ENCODE data around the gene CNTNAP2.

Gene CNTNAP2

DNA sequence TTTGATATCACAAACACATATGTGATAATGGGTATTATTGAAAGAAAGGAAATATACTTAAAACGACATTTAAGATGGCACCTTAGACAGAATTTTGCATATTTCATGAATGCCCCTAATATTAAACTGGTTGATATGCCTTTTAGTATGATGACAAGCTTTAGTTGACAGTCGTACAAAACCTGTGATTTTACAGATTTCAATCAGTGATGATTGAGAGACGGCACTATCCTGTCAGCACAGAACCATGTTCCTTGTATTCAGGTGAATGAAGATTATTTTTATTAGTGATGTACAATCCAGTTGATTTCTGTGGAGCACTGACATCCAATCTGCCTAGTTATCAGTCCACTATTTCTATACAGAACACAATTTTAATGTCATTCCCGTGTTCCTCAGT is 333.0 kb downstream of the CNTNAP2 start:
- DNase-seq: no peak

DNA sequence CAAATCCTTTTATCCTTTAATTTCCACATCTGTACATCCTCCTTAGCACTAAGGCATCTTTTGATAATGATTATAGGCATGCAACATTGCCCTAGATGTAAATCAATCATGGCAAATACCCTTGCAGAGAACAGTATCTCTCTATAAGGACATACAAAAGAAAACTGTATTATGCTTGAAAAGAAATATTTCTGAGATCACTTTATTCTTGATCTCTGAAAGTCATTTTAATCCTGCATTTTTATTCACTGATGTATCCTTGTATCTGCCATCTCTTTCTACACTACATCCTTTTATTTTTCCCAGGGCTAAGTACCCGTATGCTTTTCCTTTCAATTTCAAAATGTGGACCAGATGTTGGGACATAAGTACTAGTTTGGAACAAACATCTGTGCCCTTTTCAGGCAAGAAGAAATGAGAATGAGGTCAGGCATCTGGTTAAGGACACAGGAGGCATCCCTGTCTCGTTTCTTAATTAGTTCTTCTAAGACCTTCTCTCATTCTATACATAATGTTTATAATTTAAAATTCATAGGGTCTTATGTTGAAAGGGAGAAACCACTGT is 338.6 kb downstream of the CNTNAP2 start:
- DNase-seq: no peak

DNA sequence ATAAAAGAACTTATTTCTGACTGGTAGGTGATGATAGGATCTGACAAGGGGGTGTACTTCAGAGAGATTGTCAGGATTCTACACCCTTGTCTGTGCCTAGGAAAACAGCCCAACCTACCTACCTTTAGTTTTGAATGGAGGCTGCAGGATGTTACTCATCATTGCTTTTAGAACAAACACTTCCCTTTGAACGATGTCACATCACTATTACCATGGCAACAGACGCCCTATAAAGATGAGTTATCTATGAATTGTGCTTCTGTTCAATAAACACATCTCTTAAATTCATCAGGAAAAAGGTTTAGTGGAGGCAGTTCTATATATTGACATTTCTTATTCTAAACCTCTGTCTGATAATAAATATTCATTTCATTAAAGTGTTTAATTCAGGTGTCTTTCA is 362.4 kb downstream of the CNTNAP2 start:
- peak in 1 of 2 experiments; percentile 16 for DNase-seq

DNA sequence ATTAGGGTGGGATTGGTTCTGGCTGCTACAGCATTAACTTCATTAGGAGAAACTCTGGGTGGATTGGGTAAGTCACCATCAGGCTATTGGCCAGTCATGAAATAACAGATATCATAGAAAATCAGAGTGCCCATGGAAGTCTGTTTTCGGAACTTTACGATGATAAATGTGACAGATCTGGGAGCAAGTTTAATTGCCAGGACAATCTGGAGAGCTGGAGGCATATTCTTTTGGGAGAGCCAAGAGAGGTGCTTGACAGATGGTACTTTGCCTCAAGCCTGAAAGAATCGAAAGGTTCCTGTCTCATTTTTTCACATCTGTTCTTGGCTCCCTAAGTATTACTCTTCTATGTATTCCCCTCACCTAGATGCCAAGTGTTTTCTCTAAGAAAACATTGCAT is 369.9 kb downstream of the CNTNAP2 start:
- no peak for DNase-seq

DNA sequence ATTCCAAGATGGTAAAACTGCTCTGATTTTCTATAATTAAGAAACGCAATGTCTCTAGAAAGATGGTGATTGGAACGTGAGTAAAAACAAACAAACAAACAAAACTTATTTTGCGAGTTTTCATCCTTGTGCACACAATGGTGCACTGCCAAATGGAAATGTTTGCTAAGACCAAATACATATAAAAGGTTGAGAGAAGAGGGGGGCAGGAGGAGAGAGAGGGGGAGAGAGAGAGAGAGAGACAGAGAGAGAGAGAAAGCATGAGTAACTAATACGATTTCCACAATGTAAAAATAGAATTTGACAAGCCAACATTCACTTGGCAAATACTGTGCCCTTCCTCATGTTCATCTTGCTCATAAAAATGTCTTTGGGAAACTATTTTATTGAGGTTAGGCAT is 375.4 kb downstream of the CNTNAP2 start:
- DNase-seq: no peak

DNA sequence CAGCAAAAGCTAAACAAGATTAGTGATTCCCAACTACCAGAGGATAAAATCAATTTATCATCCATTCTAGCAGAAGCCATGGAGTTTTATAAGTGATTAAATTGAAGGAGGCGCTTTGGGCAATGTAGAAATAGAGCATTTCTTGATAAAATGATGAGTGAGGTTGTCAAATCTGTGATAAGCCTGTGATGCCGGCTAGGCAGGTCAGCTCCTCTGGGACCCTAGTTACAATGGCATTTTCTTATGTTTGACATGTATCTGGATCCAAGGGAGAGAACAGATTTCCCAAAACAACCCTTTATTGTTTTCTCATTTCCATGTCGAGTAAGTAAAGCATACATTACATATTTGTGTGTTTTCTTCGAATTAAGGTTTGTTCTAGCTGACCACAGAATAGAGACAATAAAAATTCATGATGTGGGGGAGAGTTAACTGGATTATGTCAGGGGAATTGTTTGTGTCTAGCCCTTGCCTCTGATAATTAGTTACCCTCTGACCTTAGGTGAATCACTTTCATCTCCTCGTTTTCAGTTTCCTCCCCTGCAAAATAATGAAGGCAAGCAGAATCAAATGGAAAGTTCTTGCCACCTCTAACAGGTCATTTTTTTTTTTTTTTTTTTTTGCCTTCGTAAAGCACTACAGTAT is 378.5 kb downstream of the CNTNAP2 start:
- no peak for DNase-seq

DNA sequence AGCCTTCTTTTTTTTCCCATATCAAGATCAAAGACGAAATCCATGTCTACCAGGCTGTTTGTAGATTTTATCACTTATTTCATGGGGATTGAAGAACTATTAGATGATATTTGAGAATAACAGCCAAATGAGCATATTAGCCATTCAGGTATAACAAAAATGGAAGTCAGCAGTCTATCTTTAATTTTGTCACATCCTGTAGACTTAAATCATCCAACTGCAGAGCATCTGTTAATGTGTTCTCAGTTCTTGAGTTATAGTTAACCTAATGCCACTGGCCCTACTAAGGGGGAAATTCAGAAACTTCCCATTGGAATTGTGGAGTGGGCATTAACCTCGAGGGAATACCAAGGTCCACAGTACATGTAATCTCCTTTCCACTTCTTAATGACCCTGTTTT is 380.1 kb downstream of the CNTNAP2 start:
- no peak for DNase-seq

DNA sequence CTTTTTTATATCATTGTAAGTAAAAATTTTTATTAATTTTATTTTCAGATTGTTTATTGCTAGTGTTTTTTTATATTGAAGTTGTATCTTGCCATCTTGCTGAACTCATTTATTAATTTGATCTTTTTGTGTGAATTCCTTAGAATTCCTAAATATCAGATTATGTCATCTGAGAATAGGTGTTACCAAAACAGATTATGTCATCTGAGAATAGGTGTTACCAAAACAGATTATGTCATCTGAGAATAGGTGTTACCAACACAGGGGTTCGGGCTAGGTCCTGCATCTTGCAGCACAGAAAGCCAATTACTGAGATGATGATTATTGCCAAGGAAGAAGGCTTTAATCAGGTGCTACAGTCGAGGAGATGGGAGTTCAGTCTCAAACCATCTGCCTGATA is 383.4 kb downstream of the CNTNAP2 start:
- no peak for DNase-seq

DNA sequence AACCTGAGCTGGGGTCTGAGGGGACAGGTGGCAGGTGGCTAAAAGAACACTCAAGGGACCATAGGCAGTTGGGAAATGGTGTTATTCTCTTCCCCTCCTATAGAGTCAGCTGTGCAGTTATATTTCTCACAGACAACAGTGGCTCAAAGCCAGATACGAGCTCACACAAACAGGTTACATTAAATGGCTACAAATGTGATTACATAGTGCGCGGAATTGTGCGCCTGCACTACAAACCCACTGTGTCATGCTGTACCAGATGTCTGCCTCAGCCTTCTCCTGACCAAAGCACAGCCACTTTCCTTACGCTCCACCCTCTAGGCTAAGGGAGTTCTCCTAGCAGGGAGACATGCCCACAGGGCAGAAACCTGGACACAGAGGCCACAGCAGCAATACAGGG is 387.2 kb downstream of the CNTNAP2 start:
- peak in 1 of 2 experiments; percentile 6 for DNase-seq

DNA sequence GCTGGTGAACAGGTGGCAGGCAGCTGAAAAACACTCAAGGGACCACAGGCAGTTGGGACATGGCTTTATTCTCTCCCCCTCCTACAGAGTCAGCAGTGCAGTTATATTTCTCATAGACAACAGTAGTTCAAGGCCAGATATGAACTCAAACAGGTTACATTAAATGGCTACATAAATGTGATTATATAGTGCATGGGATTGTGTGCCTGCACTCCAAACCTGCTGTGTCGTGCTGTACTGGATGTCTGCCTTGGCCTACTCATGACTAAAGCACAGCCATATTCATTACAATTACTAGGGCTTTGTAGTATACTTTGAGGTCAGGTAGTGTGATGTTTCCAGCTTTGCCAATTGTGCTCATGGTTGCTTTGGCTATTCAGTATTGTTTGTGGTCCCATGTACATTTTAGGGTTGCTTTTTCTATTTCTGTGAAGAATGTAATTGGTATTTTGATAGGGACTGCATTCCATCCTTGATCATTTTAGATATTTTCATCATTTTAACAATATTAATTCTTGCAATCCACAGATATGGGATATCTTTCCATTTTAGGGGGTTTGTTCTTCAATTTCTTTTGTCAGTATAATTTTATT is 393.6 kb downstream of the CNTNAP2 start:
- DNase-seq: peak in 1 of 2 experiments; percentile 25

DNA sequence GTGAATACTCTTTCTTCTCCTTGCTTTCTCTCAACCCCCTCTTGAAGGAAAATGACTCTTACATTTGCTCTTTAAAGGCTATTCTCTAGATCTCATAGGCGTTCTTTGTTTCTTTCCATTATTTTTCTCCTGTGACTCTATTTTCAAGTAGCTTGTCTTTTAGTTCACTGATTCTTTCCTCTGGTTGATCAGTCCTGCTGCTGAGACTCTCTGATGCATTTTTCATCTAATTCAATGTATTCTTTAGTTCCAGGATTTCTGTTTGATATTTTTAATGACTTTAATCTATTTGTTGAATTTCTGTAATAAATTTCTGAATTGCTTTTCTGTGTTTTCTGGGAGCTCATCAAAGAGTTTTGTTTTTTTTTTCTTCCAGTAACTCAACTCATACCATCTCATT is 397.7 kb downstream of the CNTNAP2 start:
- DNase-seq: no peak

DNA sequence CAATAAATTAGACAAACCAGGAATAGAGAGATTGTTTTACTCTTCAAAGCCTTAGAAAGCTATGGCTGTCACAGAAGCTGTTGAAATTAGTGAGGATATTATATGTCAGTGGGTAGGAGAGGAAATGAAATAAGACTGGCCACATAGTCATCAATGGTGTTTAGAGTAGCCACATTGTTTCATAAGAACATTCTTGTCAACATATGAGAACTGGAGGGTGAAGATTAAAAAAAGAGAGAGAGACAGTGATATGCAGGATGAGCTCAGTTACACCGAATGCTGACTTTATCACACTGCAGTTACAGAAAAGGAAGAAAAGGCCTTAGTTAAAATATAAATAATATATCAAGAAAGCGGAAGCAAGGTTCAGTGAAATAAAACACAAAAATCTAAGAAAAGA is 412.0 kb downstream of the CNTNAP2 start:
- no peak for DNase-seq

DNA sequence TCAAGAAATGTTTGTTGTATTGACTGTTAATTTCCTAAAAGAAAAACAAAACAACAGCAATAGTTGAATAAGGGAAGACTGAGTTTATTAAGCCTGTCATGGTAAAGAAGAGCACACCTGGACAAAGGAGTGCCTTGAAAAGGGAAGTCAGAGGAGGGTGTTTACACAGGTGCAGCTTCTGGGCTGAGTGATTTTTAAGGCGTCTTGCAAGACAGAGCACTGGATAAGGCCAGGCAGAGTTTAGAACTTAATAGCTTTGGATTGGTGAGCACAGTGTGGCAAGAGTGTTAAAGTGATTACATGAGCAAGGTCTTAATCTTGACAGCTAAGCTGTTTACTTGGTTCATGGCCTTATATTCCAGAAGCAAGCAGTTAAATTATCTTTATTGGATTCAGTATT is 423.2 kb downstream of the CNTNAP2 start:
- no peak for DNase-seq

DNA sequence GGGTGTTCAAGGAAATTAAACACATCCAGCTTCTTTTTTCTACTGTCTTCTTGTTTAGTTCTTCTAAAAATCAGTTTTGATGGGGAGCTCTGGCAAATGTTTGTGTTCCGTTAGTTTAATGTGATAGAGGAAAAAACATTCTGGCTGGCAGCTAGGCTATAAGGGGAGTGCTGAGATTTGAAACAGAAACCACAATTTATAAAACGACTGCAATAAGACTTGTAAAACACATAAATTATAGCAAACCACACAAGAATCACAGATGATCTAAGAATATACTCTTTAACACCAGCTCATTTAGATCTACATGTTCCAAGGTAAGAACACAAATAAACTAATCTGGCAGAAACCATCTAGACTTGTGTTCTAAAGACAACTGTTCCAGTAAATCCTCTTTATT is 425.5 kb downstream of the CNTNAP2 start:
- no peak for DNase-seq

DNA sequence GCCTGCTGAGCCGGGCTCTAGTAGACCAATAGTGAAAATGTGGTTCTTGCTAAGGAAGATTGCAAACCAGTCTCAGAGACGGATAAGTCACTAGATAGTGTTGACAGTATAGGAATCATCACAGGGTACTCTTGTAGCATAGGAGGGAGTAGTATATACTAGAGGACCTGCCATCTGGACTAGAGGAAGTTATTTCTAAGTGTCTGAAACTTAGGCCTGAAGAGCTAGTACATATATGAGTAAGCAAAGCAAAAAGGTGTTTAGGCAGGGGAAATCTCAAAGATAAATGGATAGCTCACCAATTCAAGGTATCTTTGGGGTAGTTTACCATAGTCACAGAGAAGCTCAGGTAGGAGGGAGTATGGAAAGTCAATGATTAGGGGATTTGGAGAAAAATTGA is 428.1 kb downstream of the CNTNAP2 start:
- DNase-seq: no peak

DNA sequence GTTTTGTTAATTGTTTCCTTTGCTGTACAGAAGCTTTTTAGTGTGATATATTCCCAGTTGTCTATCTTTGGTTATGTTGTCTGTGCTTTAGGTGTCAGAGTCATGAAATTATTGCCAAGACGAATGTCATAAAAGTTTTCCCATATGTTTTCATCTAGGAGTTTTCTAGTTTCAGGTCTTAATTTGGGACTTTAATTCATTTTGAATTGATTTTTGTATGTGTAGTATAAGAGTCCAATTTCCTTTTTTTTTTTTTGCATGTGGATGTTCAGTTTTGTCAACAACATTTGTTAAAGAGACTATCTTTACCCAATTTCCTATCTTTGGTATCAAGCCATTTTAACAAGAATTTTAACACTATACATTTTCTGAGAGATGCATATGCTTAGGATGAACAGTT is 432.2 kb downstream of the CNTNAP2 start:
- no peak for DNase-seq

DNA sequence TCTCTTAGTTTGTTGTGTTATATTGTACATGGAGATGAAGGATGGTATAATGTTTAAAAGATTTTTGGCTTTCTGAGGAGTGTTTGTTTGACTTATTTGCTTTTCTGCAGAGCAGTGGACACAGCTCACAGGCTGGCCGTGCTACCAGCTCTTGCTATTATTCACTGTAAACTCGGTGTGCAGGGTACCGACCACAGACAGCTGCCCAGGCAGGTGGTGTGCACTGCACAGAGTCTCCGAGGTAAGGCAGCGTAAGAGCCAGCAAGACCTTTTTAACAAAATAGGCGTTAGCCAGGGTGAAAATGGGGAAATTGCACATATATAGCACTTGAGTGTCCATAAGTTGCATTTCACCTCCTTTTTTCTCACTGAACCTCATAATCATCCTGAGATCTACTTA is 438.0 kb downstream of the CNTNAP2 start:
- DNase-seq: peak in 1 of 2 experiments; percentile 37

DNA sequence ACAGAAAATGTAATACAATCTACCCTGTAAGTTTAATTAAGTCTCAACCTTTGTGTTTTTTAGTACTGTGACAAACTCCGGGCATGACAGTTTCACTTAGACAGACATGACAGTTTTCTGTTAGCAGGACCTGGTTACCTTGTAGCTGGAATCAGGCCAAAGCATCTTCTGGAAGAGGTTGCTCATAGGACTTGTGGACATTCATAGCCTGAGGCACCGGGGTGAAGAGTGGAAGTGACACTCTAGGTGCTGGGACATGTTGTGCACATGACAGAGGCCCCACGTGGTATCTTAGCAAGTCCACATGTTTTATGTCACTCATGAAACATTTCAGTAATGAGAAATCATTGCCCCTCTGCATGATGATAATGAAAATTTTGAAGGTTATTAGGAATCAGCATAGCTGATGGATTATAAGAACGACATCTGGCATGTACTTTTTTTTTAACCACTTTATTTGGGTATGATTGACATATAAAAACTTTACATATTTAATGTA is 441.4 kb downstream of the CNTNAP2 start:
- DNase-seq: no peak

DNA sequence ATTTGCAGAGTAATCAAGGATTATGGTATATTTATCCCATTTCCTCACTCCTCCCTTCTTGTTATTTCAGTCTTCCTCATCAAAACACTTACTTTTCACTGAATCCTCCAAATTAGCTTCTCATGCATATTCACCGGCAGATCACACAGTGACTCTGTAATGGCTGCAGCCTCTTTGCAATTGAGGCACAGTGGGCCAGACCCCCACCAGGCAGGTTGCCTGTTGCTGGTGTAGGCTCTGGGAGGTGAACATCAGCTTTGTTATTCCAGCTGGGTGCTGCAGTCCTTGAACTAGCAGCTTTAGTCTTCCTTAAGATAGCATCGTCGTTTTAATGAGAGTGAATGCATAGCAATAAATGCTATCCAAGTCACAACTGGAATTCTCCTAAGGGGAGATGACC is 449.3 kb downstream of the CNTNAP2 start:
- no peak for DNase-seq

DNA sequence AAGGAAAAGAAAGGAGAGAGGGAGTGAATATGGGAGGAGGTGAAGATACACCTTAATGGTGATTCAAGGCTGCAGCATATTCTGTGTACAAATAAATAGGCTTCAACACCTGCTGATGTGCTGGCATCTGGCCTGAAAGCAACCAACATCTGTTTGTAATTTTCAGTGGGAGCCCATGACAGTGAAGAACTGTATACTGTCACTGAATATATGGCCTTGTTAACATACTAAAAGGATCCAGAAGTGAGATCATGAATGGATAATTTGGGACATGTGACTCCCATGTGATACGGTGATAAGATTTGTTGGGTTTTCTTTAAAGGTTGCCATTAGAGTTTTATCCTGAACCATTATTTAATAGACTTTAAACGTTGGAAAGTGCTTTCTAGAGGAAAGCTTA is 459.3 kb downstream of the CNTNAP2 start:
- DNase-seq: peak in 1 of 2 experiments; percentile 6

DNA sequence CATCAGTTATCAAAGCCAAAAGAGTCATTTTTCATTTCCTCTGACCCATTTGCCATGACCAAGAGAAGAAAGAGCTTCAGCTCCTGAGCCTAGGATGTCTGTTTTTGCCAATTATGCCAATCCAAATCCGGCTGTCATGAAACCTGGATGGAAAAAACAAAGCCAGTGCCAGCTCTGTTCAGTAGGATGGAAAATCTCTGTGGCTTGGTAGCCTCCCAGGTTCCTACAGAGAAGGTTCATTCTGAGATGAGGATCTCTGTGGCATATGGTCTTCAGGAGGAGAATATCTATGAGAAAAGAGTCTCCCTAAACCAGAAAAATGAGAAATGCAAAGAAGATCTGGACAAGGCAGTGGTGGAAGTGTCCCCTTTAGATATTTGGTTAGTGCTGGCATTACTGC is 475.4 kb downstream of the CNTNAP2 start:
- no peak for DNase-seq

DNA sequence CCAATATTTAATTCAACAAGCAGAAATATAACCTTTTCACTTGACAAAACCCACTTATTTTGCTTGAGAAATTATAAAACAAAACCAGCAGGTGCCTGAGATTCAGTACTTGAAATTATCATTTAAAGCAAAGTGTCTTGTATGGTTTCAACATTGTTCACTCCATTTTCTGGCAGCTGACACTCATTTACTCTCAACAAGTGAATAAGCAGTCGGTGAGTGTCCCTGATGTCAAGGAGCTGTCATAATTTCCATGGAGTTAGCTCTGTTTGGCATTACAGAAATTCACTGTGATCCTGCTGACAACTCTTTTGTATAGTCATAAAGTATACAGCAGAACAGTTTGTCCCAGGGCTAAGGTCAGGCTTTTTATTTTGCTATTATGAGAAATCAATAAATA is 490.0 kb downstream of the CNTNAP2 start:
- no peak for DNase-seq

DNA sequence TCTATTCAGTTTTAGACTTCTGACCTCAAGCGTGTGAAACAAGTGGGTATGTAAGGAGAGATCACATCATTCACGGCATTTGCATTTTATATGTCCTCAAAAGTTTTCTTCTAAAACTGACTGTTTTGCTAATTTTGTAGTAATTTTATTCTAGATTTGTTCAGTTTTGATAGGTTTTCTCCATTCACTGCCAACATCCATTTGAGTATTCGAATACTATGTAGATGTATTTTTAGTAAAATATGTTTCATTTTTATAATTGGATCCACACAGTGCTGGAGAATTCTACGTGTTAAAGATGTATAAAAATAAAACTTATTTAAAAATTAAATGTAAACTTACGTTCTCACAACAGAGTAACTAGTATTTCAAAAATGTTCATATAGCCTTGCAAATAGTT is 503.0 kb downstream of the CNTNAP2 start:
- no peak for DNase-seq

DNA sequence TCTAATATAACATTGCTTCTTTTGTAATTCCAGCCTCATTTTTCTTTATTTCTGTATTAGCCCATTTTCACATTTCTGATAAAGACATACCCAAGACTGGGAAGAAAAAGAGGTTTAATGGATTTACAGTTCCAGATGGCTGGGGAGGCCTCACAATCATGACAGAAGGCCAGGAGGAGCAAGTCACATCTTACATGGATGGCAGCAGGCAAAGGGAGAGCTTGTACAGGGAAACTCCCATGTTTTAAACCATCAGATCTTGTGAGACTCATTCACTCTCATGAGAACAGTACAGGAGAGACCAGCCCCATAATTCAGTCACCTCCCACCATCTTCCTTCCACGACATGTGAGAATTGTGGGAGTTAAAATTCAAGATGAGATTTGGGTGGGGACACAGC is 510.3 kb downstream of the CNTNAP2 start:
- no peak for DNase-seq
